Measurements from ENCODE around the gene ATP2B1.

DNA sequence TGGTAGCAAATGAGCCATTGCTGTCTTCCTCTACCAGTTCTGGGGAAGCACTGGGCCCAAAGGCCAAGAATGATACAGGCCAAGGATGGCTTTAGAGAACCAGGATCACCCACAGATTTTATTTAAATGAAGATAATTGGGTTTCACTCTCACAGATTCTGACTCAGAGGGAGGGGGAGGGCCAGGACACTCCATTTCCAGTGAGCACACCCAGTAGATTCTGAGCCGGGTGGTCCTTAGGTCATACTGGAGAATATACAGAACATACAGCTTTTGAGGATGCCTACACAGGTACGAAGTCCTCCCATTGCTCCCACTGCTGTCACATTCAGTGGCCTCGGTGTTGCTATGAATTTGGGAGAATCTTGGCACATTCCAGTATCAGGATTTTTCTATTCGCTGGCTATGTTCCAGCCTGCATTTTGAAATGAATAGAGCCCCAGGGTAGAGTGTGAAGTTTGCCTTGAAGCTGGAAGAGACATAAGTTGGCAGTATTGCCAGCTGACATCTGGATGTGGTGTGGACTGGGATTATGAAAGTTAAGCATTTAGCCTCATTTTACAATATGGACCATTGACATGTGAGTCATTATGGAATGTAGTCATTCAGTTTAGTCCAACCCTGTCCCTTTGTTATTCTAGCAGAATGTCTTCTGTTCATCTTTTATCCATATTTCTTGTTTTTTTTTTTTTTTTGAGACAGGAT is 137.0 kb downstream of the ATP2B1 start:
- TF ChIP-seq, protein P1, sequence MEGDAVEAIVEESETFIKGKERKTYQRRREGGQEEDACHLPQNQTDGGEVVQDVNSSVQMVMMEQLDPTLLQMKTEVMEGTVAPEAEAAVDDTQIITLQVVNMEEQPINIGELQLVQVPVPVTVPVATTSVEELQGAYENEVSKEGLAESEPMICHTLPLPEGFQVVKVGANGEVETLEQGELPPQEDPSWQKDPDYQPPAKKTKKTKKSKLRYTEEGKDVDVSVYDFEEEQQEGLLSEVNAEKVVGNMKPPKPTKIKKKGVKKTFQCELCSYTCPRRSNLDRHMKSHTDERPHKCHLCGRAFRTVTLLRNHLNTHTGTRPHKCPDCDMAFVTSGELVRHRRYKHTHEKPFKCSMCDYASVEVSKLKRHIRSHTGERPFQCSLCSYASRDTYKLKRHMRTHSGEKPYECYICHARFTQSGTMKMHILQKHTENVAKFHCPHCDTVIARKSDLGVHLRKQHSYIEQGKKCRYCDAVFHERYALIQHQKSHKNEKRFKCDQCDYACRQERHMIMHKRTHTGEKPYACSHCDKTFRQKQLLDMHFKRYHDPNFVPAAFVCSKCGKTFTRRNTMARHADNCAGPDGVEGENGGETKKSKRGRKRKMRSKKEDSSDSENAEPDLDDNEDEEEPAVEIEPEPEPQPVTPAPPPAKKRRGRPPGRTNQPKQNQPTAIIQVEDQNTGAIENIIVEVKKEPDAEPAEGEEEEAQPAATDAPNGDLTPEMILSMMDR (IDR thresholded peaks at IDR 0.05) = no peak
- no peak for TF ChIP-seq EZH2 (IDR thresholded peaks at IDR 0.05; ENCODE audit: borderline replicate concordance, insufficient read depth, low read depth, low read length, poor library complexity, severe bottlenecking)
